SK-N-SH (cell line): ENCODE results near the gene CCNY. TPM values are rescaled to one million over a fixed set of nuclear protein-coding genes. Genes with fewer than 3 reads are reported as not detected.
A peak's percentile ranks its signal among the peaks of the same experiment; 100 is the strongest.

ENCODE experiments used
- CTCF ChIA-PET: fragments of 300-600, 350-600 bp; formaldehyde crosslinking; extraction: SDS; loops from one replicate; lab custom pipeline; 2021; lab: Yijun Ruan, JAX
- POLR2A ChIA-PET: fragments of 350-600 bp; sonication (Branson Sonifier 250); formaldehyde crosslinking; extraction: SDS; loops from one replicate; lab custom pipeline; 2020; ENCODE audit warnings: antibody characterized with exemption, inconsistent platforms; lab: Yijun Ruan, JAX
- DNase-seq: peaks from one replicate; pipeline ENCODE4 v3.0.0; 2012
- H2AFZ ChIP-seq: fragments of 200-600 bp; sonication (generic); 2 replicates; pipeline ENCODE4 v1.8.1; 2016; ENCODE audit warnings: antibody characterized with exemption, mild to moderate bottlenecking, low read depth
- H3F3A ChIP-seq: fragments of 200-600 bp; sonication (generic); replicated peaks from 2 replicates; pipeline ENCODE3; 2016; ENCODE audit warnings: antibody characterized with exemption, mild to moderate bottlenecking; ENCODE audit not compliant: insufficient read depth
- H3K27ac ChIP-seq, 2 experiments: fragments of 200-500 bp in 1 of 2; fragments of 200-600 bp in 1 of 2; sonication (Bioruptor generic) in 1 of 2; sonication (generic), shearing (Covaris generic) in 1 of 2; 2 replicates each; pipeline versions ENCODE4 v1.5.1 to v1.6.1; 2014 to 2016; ENCODE audit warnings: low read depth in 2 of 2, inconsistent platforms in 1 of 2, low read length in 1 of 2, mild to moderate bottlenecking in 1 of 2, mixed read lengths in 1 of 2
- H3K27me3 ChIP-seq: fragments of 200-600 bp; sonication (generic), shearing (Covaris generic); 2 replicates; pipeline ENCODE4 v1.6.1; 2016; ENCODE audit warnings: mixed run types; ENCODE audit not compliant: insufficient read depth
- H3K36me3 ChIP-seq, 2 experiments: fragments of 200-500 bp in 1 of 2; fragments of 200-600 bp in 1 of 2; sonication (Bioruptor generic) in 1 of 2; sonication (generic) in 1 of 2; replicated peaks in 1 of 2; 2 replicates each; pipeline versions ENCODE3 to v1.5.1; 2014 to 2016; ENCODE audit warnings: low read length in 1 of 2, mild to moderate bottlenecking in 1 of 2; ENCODE audit not compliant: insufficient read depth in 2 of 2, control insufficient read depth in 1 of 2
- H3K4me1 ChIP-seq, 2 experiments: fragments of 200-500 bp in 1 of 2; fragments of 200-600 bp in 1 of 2; sonication (Bioruptor generic) in 1 of 2; sonication (generic), shearing (Covaris generic) in 1 of 2; 2 replicates each; pipeline versions ENCODE4 v1.5.1 to v1.6.1; 2014 to 2016; ENCODE audit warnings: low read depth in 1 of 2, low read length in 1 of 2, mixed run types in 1 of 2; ENCODE audit not compliant: insufficient read depth in 2 of 2, control insufficient read depth in 1 of 2
- H3K4me2 ChIP-seq: fragments of 200-600 bp; sonication (generic), shearing (Covaris generic); 2 replicates; pipeline ENCODE4 v1.6.1; 2017; ENCODE audit warnings: mixed run types
- H3K4me3 ChIP-seq, 2 experiments: fragments of 200-500 bp in 1 of 2; fragments of 200-600 bp in 1 of 2; sonication (Bioruptor generic) in 1 of 2; sonication (generic), shearing (Covaris generic) in 1 of 2; 2 replicates each; pipeline versions ENCODE4 v1.5.1 to v1.8.1; 2014 to 2016; ENCODE audit warnings: low read depth in 2 of 2, inconsistent platforms in 1 of 2, low read length in 1 of 2, mild to moderate bottlenecking in 1 of 2, mixed read lengths in 1 of 2, moderate library complexity in 1 of 2
- H3K79me2 ChIP-seq: fragments of 200-600 bp; sonication (generic); 2 replicates; pipeline ENCODE4 v1.8.1; 2017; ENCODE audit warnings: mild to moderate bottlenecking; ENCODE audit not compliant: insufficient read depth
- H3K9ac ChIP-seq: fragments of 200-600 bp; sonication (generic); 2 replicates; pipeline ENCODE4 v1.6.1; 2017; ENCODE audit warnings: mixed run types
- H3K9me2 ChIP-seq: fragments of 200-600 bp; sonication (generic); 2 replicates; pipeline ENCODE4 v1.6.1; 2017; ENCODE audit warnings: mixed run types
- H3K9me3 ChIP-seq: fragments of 200-600 bp; sonication (generic); 2 replicates; pipeline ENCODE4 v1.6.1; 2017; ENCODE audit warnings: mixed run types, mild to moderate bottlenecking, moderate library complexity
- H4K20me1 ChIP-seq: fragments of 200-600 bp; sonication (generic); 2 replicates; pipeline ENCODE4 v1.6.1; 2017; ENCODE audit warnings: mild to moderate bottlenecking, mixed run types; ENCODE audit not compliant: insufficient read depth
- FOXM1 ChIP-seq: IDR thresholded peaks from 2 replicates; pipeline ENCODE4 v1.4.0; 2012; ENCODE audit warnings: low read depth, mild to moderate bottlenecking
- GATA2 ChIP-seq: sonication (generic); formaldehyde crosslinking; IDR thresholded peaks from 2 replicates; pipeline ENCODE4 v1.5.0; 2020; ENCODE audit warnings: mild to moderate bottlenecking, missing genetic modification reagents
- MEF2A ChIP-seq: IDR thresholded peaks from 2 replicates; pipeline ENCODE4 v1.4.0; 2012; ENCODE audit warnings: low read depth, borderline replicate concordance
- POLR2AphosphoS5 ChIP-seq: IDR thresholded peaks from 2 replicates; pipeline ENCODE4 v1.6.1; 2012; ENCODE audit warnings: low read depth, low read length
- RCOR1 ChIP-seq: fragments of 150-350 bp; IDR thresholded peaks from 2 replicates; pipeline ENCODE4 v1.6.1; 2017; ENCODE audit warnings: antibody characterized with exemption, low read length
- RXRA ChIP-seq: IDR thresholded peaks from 2 replicates; pipeline ENCODE4 v1.4.0; 2012; ENCODE audit warnings: low read depth, mild to moderate bottlenecking, borderline replicate concordance
- TAF1 ChIP-seq: IDR thresholded peaks from 2 replicates; pipeline ENCODE4 v1.6.1; 2012; ENCODE audit warnings: low read depth, mild to moderate bottlenecking, low read length, moderate library complexity, borderline replicate concordance
- TCF12 ChIP-seq: IDR thresholded peaks from 2 replicates; pipeline ENCODE4 v1.4.0; 2012
- TEAD4 ChIP-seq: IDR thresholded peaks from 2 replicates; pipeline ENCODE4 v1.4.0; 2012; ENCODE audit warnings: mild to moderate bottlenecking, borderline replicate concordance; ENCODE audit not compliant: insufficient read depth
- WGBS: methylation state at CpG from one replicate; pipeline ENCODE4 v1.1.6; 2017; ENCODE audit warnings: low lambda C conversion rate; 5-methylcytosine and 5-hydroxymethylcytosine counted together
- polyA plus RNA-seq, 3 experiments: library from polyadenylated mRNA; depleted of rRNA; stranded (reverse); fragments of >200 nt; gene quantifications; 2 replicates each; pipeline ENCODE4 v1.2.3, GENCODE V29; 2012
- TF ChIP-seq, protein P1 (sequence below): fragments of 200-600 bp; sonication (generic); IDR thresholded peaks from 2 replicates; pipeline ENCODE4 v1.6.1; 2017; ENCODE audit warnings: antibody characterized with exemption, mild to moderate bottlenecking, moderate library complexity
- TF ChIP-seq, protein P2 (sequence below): IDR thresholded peaks from 2 replicates; pipeline ENCODE4 v1.4.0; 2012; ENCODE audit warnings: low read depth, borderline replicate concordance

CCNY gene
- polyA plus RNA-seq, 1 of the 3 experiments (the other 2 are of a cell fraction), result 29.4 TPM

DNA sequence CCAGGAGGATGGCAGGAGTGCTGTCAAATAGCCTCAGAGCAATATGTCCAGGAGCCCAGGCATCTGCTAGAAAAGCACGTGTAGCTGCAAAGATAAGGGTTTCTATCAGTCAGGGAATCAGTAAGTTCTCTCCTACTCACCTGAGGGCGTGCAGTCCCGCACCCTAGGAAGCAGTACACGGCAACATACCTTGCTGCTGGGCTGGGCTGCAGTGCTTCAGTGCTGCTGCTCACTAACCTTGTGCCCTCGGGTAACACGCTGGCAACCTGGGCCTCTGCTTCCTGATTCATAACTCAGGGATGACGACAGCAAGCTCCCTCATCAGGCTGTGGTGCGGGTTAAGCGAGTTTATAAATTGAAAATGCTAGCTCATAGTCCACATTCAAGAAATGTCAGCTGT lies 29.5 kb upstream of the CCNY start:
- DNase-seq, result peak; percentile 22
- Histone ChIP-seq H2AFZ (no peak overlapping the region), H3K9ac (no peak overlapping the region), H3K4me1 (peaks cover 6 to 12% of the 10 kb centered on the region in 2 experiments; a peak in 1 of 4 replicates), H3K27me3 (no peaks in the 10 kb centered on the region), H3K9me2 (no peaks in the 10 kb centered on the region), H3K4me2 (no peak overlapping the region), H3K9me3 (no peaks in the 10 kb centered on the region), H3K79me2 (no peaks in the 10 kb centered on the region; the same call in 1 of the 2 replicates), H4K20me1 (no peaks in the 10 kb centered on the region), H3F3A (peaks cover 5% of the 10 kb centered on the region), H3K36me3 (no peaks in the 10 kb centered on the region), H3K27ac (no peak overlapping the region), H3K4me3 (no peak overlapping the region)
- TF ChIP-seq GATA2 (CRISPR knock-in tag) (peak; percentile 54), FOXM1 (no peak)
- CTCF ChIA-PET, result interaction anchor here (0.6 to 1.6 kb wide), 2 partner anchors 216 to 330 kb away, joined by 3 read pairs; no protein-coding TSS in a partner anchor
- WGBS, result 52% methylated on average over 9 of the region's 9 CpGs
- POLR2A ChIA-PET, result no interaction called here

DNA sequence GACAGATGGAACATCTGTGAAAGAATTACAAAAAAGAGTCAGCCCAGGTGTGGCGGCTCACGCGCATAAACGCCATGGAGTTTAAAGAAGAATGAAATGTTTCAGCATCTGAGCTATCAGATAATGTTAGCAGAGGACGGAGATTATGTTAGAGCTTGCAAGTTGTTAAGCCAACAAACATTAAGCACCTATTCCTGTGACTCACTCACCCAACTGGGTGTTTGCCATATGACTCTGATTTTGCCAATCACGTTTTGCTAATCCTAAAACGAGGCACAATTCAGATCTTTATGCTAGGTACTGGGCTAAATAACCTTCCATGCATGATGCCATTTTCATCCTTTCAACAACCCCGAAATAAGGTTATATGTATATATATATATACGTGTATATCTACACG lies 29.0 kb upstream of the CCNY start:
- POLR2A ChIA-PET, result no interaction called here
- no peak overlapping the region for H2AFZ ChIP-seq
- H3K4me2 ChIP-seq, result no peak overlapping the region

More for the DNA sequence above, 29.0 kb upstream of the CCNY start:
- TF ChIP-seq POLR2AphosphoS5 (no peak), TEAD4 (no peak), RCOR1 (no peak), TCF12 (no peak), TAF1 (no peak), MEF2A (no peak), RXRA (no peak), GATA2 (CRISPR knock-in tag) (no peak)
- TF ChIP-seq, protein P1, sequence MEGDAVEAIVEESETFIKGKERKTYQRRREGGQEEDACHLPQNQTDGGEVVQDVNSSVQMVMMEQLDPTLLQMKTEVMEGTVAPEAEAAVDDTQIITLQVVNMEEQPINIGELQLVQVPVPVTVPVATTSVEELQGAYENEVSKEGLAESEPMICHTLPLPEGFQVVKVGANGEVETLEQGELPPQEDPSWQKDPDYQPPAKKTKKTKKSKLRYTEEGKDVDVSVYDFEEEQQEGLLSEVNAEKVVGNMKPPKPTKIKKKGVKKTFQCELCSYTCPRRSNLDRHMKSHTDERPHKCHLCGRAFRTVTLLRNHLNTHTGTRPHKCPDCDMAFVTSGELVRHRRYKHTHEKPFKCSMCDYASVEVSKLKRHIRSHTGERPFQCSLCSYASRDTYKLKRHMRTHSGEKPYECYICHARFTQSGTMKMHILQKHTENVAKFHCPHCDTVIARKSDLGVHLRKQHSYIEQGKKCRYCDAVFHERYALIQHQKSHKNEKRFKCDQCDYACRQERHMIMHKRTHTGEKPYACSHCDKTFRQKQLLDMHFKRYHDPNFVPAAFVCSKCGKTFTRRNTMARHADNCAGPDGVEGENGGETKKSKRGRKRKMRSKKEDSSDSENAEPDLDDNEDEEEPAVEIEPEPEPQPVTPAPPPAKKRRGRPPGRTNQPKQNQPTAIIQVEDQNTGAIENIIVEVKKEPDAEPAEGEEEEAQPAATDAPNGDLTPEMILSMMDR, result no peak
- TF ChIP-seq, protein P2, sequence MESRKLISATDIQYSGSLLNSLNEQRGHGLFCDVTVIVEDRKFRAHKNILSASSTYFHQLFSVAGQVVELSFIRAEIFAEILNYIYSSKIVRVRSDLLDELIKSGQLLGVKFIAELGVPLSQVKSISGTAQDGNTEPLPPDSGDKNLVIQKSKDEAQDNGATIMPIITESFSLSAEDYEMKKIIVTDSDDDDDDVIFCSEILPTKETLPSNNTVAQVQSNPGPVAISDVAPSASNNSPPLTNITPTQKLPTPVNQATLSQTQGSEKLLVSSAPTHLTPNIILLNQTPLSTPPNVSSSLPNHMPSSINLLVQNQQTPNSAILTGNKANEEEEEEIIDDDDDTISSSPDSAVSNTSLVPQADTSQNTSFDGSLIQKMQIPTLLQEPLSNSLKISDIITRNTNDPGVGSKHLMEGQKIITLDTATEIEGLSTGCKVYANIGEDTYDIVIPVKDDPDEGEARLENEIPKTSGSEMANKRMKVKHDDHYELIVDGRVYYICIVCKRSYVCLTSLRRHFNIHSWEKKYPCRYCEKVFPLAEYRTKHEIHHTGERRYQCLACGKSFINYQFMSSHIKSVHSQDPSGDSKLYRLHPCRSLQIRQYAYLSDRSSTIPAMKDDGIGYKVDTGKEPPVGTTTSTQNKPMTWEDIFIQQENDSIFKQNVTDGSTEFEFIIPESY, result no peak
- TF ChIP-seq, all 33 proteins: peak for 0
- Histone ChIP-seq H3K4me1 (peaks cover 6 to 12% of the 10 kb centered on the region in 2 experiments; a peak in 1 of 4 replicates), H3K9me3 (no peaks in the 10 kb centered on the region), H3K79me2 (no peaks in the 10 kb centered on the region; the same call in 1 of the 2 replicates), H3K9me2 (no peaks in the 10 kb centered on the region), H3F3A (peaks cover 5% of the 10 kb centered on the region), H3K27me3 (no peaks in the 10 kb centered on the region), H3K9ac (no peak overlapping the region), H3K27ac (no peak overlapping the region), H4K20me1 (no peaks in the 10 kb centered on the region), H3K36me3 (no peaks in the 10 kb centered on the region), H3K4me3 (no peak overlapping the region)
- no peak for DNase-seq
- 85% methylated on average over 10 of the region's 10 CpGs for WGBS
- CTCF ChIA-PET, result interaction anchor here (0.6 to 1.6 kb wide), 2 partner anchors 217 to 329 kb away, joined by 3 read pairs; no protein-coding TSS in a partner anchor
